Activated CD4-positive, alpha-beta memory T cell treated with anti-CD3 and anti-CD28 coated beads, Interleukin-2, amount 10 ng/mL, durations not matched to agents 7 days and 5 days (primary cell): ENCODE results near the gene CDH10. TPM values are rescaled to one million over a fixed set of nuclear protein-coding genes. Genes with fewer than 3 reads are reported as not detected.

ENCODE experiments used
- CTCF ChIA-PET: fragments of 350-600 bp; sonication (Branson Sonifier 250); formaldehyde crosslinking; loops from one replicate; lab custom pipeline; 2021; ENCODE audit warnings: antibody characterized with exemption, inconsistent platforms; lab: Charles Lee
- POLR2A ChIA-PET: fragments of 350-600 bp; sonication (Branson Sonifier 250); formaldehyde crosslinking; loops from one replicate; lab custom pipeline; 2021; ENCODE audit warnings: antibody characterized with exemption; lab: Charles Lee
- DNase-seq: peaks from one replicate; pipeline ENCODE4 v3.0.0-alpha.2; 2020
- H3K27ac Mint-ChIP-seq: one replicate; pipeline ENCODE4 v1.8.0; 2021; ENCODE audit warnings: mild to moderate bottlenecking, mixed read lengths
- H3K27me3 Mint-ChIP-seq: one replicate; pipeline ENCODE4 v1.8.0; 2021; ENCODE audit warnings: mixed read lengths
- H3K36me3 Mint-ChIP-seq: one replicate; pipeline ENCODE4 v1.8.0; 2021; ENCODE audit warnings: low read depth, mixed read lengths
- H3K4me1 Mint-ChIP-seq: one replicate; pipeline ENCODE4 v1.8.0; 2021; ENCODE audit warnings: mixed read lengths
- H3K4me3 Mint-ChIP-seq: one replicate; pipeline ENCODE4 v1.8.0; 2021; ENCODE audit warnings: mild to moderate bottlenecking, mixed read lengths
- H3K9me3 Mint-ChIP-seq: one replicate; pipeline ENCODE4 v1.8.0; 2021; ENCODE audit warnings: mixed read lengths
- total RNA-seq, 2 experiments: library from RNA; stranded (reverse); gene quantifications; one replicate each; pipeline ENCODE4 v1.2.3, GENCODE V29; 2021

The CDH10 gene
- total RNA-seq, 2 experiments from 2014 or later = not detected

DNA sequence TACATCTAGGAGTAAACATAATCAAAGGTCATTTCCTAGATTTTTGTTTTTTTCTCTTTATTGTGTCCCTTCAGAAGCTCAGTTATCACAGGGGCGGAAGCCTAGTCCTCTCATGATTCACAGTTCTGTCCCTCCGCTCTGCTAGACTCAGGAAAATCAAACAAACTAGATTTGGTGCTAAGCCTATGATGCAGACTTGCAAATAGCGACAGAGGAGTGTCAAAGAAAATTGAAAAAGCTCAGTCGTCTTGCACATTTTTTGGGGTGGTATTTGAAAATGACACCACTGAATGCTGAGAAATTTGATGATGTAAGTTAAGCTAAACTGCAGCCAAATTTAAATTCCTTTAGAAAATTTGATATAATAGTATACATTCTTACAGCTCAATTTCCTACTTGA is 59.0 kb downstream of the CDH10 start:
- ChIA-PET CTCF (no interaction called here), POLR2A (no interaction called here)
- Mint-ChIP-seq H3K27me3 (no peaks in the 10 kb centered on the region), H3K9me3 (peaks cover 6% of the 10 kb centered on the region), H3K27ac (no peak overlapping the region), H3K4me1 (no peaks in the 10 kb centered on the region), H3K36me3 (no peaks in the 10 kb centered on the region), H3K4me3 (no peak overlapping the region)
- DNase-seq = no peak

DNA sequence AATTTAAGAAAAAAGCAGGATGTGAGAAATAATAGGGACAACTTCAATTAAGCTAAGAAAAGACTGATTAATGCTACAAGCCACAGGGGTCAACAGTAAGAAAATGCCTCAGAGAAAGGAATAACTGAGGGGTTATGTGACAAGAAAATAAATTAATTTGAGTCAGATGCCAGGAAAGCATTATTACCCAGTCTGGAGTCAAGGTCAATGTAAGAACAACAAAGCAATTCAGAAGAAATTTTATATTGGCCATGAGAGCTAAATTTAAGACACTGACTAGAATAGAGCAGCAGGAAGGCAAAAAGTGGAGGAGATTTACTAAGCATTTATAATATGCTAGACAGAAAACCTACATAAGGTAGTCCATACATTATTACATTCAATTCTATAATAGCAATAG is 73.5 kb downstream of the CDH10 start:
- H3K4me3 Mint-ChIP-seq = no peak overlapping the region
- DNase-seq = no peak
- peaks cover 5% of the 10 kb centered on the region for H3K9me3 Mint-ChIP-seq
- no peaks in the 10 kb centered on the region for H3K36me3 Mint-ChIP-seq
- POLR2A ChIA-PET = no interaction called here
- CTCF ChIA-PET = no interaction called here
- no peaks in the 10 kb centered on the region for H3K4me1 Mint-ChIP-seq
- no peaks in the 10 kb centered on the region for H3K27me3 Mint-ChIP-seq
- H3K27ac Mint-ChIP-seq = no peak overlapping the region

DNA sequence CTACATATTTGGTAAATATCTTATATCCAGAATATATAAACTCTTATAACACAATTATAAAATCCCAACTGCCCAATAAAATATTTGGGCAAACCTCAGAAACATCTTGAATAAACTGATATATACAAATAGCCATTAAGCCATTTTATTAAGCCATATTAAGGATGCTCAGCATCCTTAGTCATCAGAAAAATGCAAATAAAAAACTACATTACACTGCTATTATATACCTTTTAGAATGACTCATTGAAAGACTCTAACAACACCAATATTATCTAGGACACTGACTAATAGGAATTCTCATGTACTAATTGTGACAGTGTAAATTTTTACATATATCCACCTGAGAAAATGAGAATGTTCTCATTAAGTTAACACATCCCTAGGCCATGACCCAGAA is 77.8 kb downstream of the CDH10 start:
- no peaks in the 10 kb centered on the region for H3K4me1 Mint-ChIP-seq
- peaks cover 9% of the 10 kb centered on the region for H3K9me3 Mint-ChIP-seq
- no peaks in the 10 kb centered on the region for H3K36me3 Mint-ChIP-seq
- no peaks in the 10 kb centered on the region for H3K27me3 Mint-ChIP-seq
- no peak overlapping the region for H3K4me3 Mint-ChIP-seq
- DNase-seq = no peak
- POLR2A ChIA-PET = no interaction called here
- CTCF ChIA-PET = no interaction called here
- no peak overlapping the region for H3K27ac Mint-ChIP-seq

DNA sequence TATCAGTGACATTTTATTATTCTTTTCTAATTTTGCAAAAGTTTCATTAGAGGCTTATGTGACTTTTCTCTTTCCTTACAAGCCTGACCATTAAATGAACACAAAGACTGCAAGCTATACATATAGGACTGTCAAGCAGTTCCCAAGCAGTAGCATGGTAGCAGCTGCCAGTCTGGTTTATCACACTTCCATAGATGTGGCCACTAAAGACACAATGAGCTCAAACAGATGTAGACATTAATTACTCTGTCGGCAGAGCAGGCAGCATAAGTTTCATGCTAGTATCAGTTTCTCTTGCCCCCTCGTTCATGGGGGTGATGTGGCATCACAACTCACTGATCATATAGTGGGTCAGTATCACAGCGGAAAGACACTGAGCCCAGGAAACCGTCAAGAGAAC is 89.5 kb downstream of the CDH10 start:
- Mint-ChIP-seq H3K4me3 (no peak overlapping the region), H3K27me3 (no peaks in the 10 kb centered on the region), H3K9me3 (no peaks in the 10 kb centered on the region), H3K36me3 (no peaks in the 10 kb centered on the region), H3K4me1 (no peaks in the 10 kb centered on the region), H3K27ac (no peak overlapping the region)
- no peak for DNase-seq
- POLR2A ChIA-PET = no interaction called here
- CTCF ChIA-PET = no interaction called here

GRCh38 chr5:24547132-24547531 is 97.6 kb downstream of the CDH10 start:
- H3K27ac Mint-ChIP-seq = no peak overlapping the region
- H3K9me3 Mint-ChIP-seq = peaks cover 11% of the 10 kb centered on the region
- H3K4me1 Mint-ChIP-seq = no peaks in the 10 kb centered on the region
- ChIA-PET POLR2A (no interaction called here), CTCF (no interaction called here)
- no peaks in the 10 kb centered on the region for H3K36me3 Mint-ChIP-seq
- H3K27me3 Mint-ChIP-seq = no peaks in the 10 kb centered on the region
- DNase-seq = no peak
- no peak overlapping the region for H3K4me3 Mint-ChIP-seq

GRCh38 chr5:24539613-24540012 is 105.2 kb downstream of the CDH10 start:
- H3K27me3 Mint-ChIP-seq = no peaks in the 10 kb centered on the region
- POLR2A ChIA-PET = no interaction called here
- no peaks in the 10 kb centered on the region for H3K36me3 Mint-ChIP-seq
- H3K27ac Mint-ChIP-seq = no peak overlapping the region
- H3K4me3 Mint-ChIP-seq = no peak overlapping the region
- CTCF ChIA-PET = no interaction called here
- H3K4me1 Mint-ChIP-seq = no peaks in the 10 kb centered on the region
- no peak for DNase-seq
- H3K9me3 Mint-ChIP-seq = peaks cover 2% of the 10 kb centered on the region

GRCh38 chr5:24538346-24538745 is 106.4 kb downstream of the CDH10 start:
- no peak overlapping the region for H3K27ac Mint-ChIP-seq
- DNase-seq = no peak
- POLR2A ChIA-PET = no interaction called here
- no peak overlapping the region for H3K4me3 Mint-ChIP-seq
- no peaks in the 10 kb centered on the region for H3K4me1 Mint-ChIP-seq
- no peaks in the 10 kb centered on the region for H3K27me3 Mint-ChIP-seq
- H3K36me3 Mint-ChIP-seq = no peaks in the 10 kb centered on the region
- no peaks in the 10 kb centered on the region for H3K9me3 Mint-ChIP-seq
- CTCF ChIA-PET = no interaction called here

GRCh38 chr5:24535646-24536045 is 109.1 kb downstream of the CDH10 start:
- Mint-ChIP-seq H3K27ac (no peak overlapping the region), H3K27me3 (no peaks in the 10 kb centered on the region), H3K4me1 (no peaks in the 10 kb centered on the region), H3K9me3 (no peaks in the 10 kb centered on the region), H3K36me3 (no peaks in the 10 kb centered on the region), H3K4me3 (no peak overlapping the region)
- ChIA-PET CTCF (no interaction called here), POLR2A (no interaction called here)
- DNase-seq = no peak

GRCh38 chr5:24530906-24531305 is 113.9 kb downstream of the CDH10 start:
- CTCF ChIA-PET = no interaction called here
- POLR2A ChIA-PET = no interaction called here
- no peak for DNase-seq
- H3K27me3 Mint-ChIP-seq = no peaks in the 10 kb centered on the region
- H3K36me3 Mint-ChIP-seq = no peaks in the 10 kb centered on the region
- peaks cover 5% of the 10 kb centered on the region for H3K9me3 Mint-ChIP-seq
- no peaks in the 10 kb centered on the region for H3K4me1 Mint-ChIP-seq
- no peak overlapping the region for H3K4me3 Mint-ChIP-seq
- no peak overlapping the region for H3K27ac Mint-ChIP-seq

DNA sequence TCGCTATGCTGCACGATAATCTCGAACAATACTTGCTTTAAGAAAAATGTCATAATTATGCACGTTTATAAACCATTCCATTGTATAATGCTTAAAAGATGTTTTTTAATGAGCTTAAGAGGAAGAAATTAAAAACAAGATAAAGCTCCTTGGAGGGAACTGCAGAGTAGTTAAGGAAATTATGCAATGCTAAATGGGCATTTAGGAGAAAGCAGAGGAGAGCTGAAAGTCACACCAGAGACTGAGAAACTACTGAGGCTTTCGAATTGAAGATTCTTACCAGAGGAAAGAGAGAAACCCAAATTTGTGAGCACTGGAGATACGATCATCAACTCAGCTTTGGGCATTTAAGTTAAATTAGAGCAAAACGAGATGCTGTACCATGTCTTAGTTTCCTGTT is 119.4 kb downstream of the CDH10 start:
- no peaks in the 10 kb centered on the region for H3K36me3 Mint-ChIP-seq
- no peak overlapping the region for H3K27ac Mint-ChIP-seq
- H3K4me3 Mint-ChIP-seq = no peak overlapping the region
- H3K4me1 Mint-ChIP-seq = no peaks in the 10 kb centered on the region
- peaks cover 5% of the 10 kb centered on the region for H3K9me3 Mint-ChIP-seq
- CTCF ChIA-PET = no interaction called here
- POLR2A ChIA-PET = no interaction called here
- DNase-seq = no peak
- H3K27me3 Mint-ChIP-seq = no peaks in the 10 kb centered on the region

DNA sequence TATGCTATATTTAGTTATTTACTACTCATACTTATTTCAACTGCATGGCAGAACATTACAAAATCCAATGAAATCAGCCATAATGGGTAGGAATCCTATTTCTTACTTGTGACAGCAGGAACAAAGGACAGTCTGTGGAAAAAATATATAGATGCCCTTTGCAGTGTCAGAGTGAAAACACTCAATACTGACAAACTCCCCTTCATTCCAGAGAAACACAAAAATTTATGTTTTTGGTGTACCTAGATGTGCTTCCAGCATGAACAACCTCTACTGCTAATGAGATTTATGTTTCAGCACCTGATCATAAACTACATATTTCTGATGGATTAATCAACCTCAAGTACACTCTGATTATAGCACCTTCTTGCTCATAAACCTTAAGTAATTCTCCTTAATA is 132.4 kb downstream of the CDH10 start:
- H3K27me3 Mint-ChIP-seq = no peaks in the 10 kb centered on the region
- H3K9me3 Mint-ChIP-seq = peaks cover 10% of the 10 kb centered on the region
- no peak for DNase-seq
- H3K4me3 Mint-ChIP-seq = no peak overlapping the region
- H3K27ac Mint-ChIP-seq = no peak overlapping the region
- CTCF ChIA-PET = no interaction called here
- POLR2A ChIA-PET = no interaction called here
- H3K4me1 Mint-ChIP-seq = no peaks in the 10 kb centered on the region
- H3K36me3 Mint-ChIP-seq = no peaks in the 10 kb centered on the region

DNA sequence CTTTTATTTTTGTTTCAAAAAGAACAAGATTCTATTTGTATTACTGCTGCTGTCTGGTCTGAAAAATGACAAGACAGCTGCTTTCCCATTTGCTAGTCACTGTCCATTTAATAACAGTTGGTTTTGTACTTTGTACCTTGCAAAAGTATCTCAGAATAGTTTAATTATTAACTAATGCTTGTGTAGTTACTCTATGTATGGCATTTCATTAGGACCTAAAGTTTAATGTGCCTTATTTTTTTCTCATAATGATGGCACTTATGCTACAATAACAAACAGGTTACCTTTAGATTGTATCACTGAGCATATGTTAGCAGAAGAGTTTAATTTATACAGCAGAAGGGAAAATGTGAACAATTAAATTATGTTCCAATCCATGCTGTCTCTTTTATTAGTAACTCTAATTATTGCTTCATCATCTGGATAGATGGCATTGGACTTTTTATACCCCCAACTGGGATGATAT is 134.2 kb downstream of the CDH10 start:
- H3K4me3 Mint-ChIP-seq = no peak overlapping the region
- POLR2A ChIA-PET = no interaction called here
- no peak for DNase-seq
- no peaks in the 10 kb centered on the region for H3K27me3 Mint-ChIP-seq
- H3K27ac Mint-ChIP-seq = no peak overlapping the region
- no peaks in the 10 kb centered on the region for H3K4me1 Mint-ChIP-seq
- CTCF ChIA-PET = no interaction called here
- peaks cover 7% of the 10 kb centered on the region for H3K9me3 Mint-ChIP-seq
- H3K36me3 Mint-ChIP-seq = no peaks in the 10 kb centered on the region

DNA sequence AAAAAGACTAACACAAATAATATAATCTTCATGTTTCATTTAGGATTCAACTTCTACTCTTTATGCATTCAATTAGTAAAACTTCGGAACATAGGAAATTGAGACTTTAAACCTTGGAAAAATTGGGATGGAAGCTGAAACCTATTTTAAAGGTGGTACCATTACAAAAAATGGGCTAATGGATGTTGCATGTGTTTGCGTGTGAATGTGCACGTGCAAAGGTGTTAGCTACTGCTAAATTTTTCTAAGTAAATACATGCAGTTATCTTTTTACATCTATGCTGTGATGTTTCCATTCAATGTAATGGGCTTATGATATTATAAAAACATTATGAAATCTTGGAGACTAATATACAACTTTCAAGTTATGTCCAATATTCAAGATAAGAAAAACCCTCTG is 134.8 kb downstream of the CDH10 start:
- no peak overlapping the region for H3K4me3 Mint-ChIP-seq
- DNase-seq = no peak
- peaks cover 7% of the 10 kb centered on the region for H3K9me3 Mint-ChIP-seq
- POLR2A ChIA-PET = no interaction called here
- CTCF ChIA-PET = no interaction called here
- no peaks in the 10 kb centered on the region for H3K36me3 Mint-ChIP-seq
- no peaks in the 10 kb centered on the region for H3K27me3 Mint-ChIP-seq
- H3K4me1 Mint-ChIP-seq = no peaks in the 10 kb centered on the region
- H3K27ac Mint-ChIP-seq = no peak overlapping the region

- no peak overlapping the region for H3K27ac Mint-ChIP-seq
Observed at GRCh38 chr5:24505258-24505657, 139.5 kb downstream of the CDH10 start.

More at GRCh38 chr5:24505258-24505657, 139.5 kb downstream of the CDH10 start:
- POLR2A ChIA-PET = no interaction called here
- Mint-ChIP-seq H3K27me3 (no peaks in the 10 kb centered on the region), H3K9me3 (peaks cover 8% of the 10 kb centered on the region), H3K4me1 (no peaks in the 10 kb centered on the region), H3K4me3 (no peak overlapping the region), H3K36me3 (no peaks in the 10 kb centered on the region)
- DNase-seq = no peak
- CTCF ChIA-PET = no interaction called here
